Limb (tissue), 2 donors: ENCODE data around the gene TACSTD2.
"Not testable (repeated sequence)": the region's sequence is repeated elsewhere in the genome, so short reads cannot be mapped to it uniquely, and the experiment has no call there.

Experiments used
- DNase-seq, 2 donors: peaks; one replicate each; pipeline ENCODE4 v3.0.0-alpha.2; 2016; ENCODE audit errors: extremely low spot score in 2 of 2

Gene TACSTD2

GRCh38 chr1:58588396-58588795 is 11.3 kb upstream of the TACSTD2 start:
- no peak for DNase-seq

DNA sequence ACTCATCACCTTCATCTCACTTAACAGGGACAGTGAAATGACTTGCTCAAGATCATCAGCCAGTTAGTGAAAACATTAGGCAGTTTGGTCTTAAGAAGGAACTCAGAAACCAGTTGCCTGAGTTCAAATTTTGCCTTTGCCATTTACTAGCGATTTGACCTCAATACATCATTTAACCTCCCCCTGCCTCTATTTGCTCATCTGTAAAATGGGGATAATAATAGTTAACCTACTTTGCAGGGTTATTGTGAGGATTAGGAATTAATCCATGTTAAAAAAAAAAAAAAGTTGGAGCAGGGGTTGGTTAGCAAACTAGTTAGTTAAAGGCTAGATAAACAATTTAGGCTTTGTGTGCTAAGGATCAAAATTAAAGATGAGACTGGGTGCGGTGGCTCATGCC is 10.6 kb upstream of the TACSTD2 start:
- no peak for DNase-seq

- no peak for DNase-seq
These were observed 9.2 kb upstream of the TACSTD2 start for GRCh38 chr1:58586271-58586670.

DNA sequence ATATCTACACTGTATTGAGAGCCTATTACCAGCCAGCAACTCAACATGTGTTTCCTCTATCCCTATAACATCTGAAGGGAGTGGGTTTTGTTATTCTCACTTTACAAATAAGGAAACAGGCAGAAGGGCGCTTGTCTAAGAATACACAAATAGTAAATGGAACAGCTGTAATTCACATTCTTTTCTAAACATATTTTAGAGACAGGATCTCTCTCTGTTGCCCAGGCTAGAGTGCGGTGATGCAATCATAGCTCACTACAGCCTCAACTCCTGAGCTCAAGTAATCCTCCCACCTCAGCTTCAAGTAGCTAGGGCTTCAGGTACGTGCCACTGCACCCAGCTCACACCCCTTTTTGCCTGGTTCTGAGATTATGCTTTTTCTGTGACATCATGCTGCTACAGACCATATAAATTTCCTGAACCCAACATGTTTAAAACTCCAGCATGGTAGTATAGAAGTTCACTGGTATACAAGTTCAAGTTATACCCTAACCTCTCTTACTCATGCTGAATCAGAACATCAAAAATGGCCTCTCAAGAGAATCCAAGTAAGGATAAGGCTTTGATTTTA is 8.6 kb upstream of the TACSTD2 start:
- DNase-seq = no peak

DNA sequence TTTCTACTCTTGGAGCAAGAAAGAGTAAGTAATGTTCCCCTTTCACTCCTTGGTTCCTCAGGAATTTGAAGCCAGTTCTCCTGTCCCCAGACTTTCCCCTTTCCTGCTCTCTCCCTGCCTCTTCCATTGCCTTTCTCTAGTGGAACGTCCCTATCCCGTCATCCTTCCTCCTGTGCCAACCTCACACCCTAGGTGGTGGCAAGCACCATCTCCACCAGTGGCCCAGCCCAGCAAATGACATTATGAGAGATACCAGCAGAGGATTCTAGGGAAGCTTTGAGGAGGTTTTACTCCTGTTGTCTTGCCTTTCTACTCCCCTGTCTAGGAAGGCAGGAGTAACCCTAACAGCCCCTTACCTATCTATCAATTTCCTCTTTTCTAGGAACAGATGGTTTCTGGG is 8.1 kb upstream of the TACSTD2 start:
- DNase-seq = no peak

DNA sequence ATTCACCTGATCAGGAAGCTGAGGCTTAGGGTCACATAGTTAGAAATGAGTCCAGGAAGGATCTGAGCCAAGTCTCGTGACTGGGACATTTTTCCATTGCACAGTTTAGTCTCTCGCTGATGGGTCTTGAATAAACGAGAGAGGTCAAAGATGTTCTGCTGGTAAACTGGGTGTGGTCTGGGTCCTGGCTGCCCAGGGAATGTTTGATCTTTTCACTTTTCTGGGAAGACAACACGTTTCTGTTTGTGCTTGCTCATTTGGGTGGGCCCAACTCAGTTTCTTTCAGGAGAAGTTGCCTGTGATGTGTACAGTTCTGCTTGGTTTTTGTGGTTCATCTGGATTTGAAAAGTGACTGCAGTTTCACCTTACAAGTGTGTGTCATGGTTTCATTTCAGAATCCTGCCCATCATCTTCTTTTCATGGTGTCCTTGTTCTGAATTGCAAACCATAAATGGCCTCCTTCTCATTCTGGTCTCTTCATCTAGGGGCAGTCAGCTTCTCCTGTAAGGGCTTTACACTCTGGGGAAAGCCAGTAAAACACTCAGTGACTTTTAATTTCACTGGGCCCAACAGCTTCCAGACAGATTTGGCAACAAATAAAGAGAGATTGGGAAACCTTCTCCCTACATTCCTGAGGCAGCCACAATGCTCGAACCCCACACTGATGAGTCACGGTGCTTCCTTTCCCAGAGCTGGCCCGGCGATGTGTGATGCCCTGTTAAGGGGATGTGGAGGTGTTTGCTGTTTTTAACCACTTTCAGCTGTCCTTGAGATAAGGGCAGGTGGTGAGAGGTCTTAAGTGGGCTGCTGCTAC is 7.2 kb upstream of the TACSTD2 start:
- no peak for DNase-seq

DNA sequence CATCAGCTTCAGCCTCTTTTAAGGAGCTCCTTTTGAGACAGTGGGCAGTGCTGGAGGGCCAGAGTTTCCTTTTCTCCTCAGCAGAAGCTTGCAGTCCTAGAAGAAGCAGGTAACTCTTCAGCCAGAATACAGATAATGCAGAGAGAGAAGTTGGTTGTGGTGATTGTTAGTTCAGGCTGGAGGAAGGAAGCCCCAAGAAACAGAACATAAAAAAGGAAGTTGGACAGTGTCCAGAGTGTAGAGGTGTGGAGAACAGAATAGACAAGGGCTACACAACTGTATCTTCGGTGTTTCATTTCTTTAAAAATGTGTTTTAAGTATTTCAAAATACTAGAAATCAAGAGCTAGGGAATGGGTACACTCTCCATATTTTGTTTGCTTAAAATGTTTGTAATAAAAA is 6.4 kb upstream of the TACSTD2 start:
- no peak for DNase-seq

- not testable (repeated sequence) for DNase-seq
These were observed 5.1 kb upstream of the TACSTD2 start for GRCh38 chr1:58582143-58582542.

GRCh38 chr1:58581641-58582040 is 4.6 kb upstream of the TACSTD2 start:
- no peak for DNase-seq

GRCh38 chr1:58580186-58580585 is 3.1 kb upstream of the TACSTD2 start:
- no peak for DNase-seq

DNA sequence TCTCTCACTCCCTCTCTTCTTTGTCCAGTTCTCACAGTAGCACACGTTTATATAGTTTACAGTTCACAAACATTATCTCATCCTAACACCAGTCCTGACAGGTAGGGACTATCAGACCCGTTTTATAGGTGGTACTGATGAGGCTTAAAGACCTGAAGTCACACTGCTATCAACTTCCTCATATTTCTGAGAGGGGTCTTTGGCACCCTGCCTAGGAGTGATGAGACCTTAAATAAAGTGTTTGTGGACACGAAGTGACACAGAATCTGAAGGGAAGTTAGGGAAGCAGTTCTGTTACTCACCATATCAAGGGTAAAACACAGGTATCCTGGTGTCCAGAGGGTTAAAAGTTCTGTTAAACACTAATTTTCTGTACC is 590 bp upstream of the TACSTD2 start:
- no peak for DNase-seq

GRCh38 chr1:58576325-58576726 is 726 bp downstream of the TACSTD2 start:
- DNase-seq = no peak

GRCh38 chr1:58575551-58576324 is 1.3 kb downstream of the TACSTD2 start:
- no peak for DNase-seq

GRCh38 chr1:58574816-58575215 is 2.2 kb downstream of the TACSTD2 start:
- no peak for DNase-seq

- DNase-seq = no peak
These were observed 3.1 kb downstream of the TACSTD2 start for GRCh38 chr1:58573705-58574591.

DNA sequence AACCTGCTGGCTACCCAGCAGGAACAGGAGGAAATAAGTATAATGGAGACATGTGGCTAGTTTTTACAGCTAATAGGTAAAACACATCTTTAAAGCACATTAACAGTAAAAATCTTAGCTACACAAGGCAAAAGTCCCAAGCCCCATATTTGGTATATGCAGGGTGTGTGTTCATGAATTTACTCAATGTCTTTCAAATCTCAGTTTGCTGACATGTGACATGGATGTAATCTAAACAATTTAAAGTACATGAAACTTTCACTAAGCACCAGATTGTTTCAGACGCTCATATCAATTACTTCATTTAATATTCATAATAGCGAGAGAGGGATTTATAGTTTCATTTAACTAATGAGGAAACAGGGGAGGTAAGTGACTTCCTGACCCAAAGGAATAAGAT is 3.9 kb downstream of the TACSTD2 start:
- DNase-seq = no peak

DNA sequence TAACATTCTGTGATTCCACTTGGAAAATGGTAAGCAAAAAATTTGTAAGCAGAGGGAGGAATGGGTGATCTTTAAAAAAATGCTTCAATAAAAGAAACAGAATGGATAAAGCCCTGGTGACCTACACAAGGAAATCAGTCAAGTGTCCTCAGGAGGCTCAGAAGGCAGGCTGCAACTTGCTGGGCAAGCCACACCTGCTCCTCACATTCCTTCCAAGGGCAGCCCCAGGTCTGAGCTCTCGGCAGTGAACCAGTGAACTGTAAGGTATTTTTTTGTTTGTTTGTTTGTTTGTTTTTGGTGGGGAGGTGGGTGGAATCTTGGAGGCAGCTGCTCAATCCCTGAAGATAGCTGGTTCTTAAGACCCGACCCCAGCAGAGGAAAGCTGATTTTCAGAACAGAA is 4.4 kb downstream of the TACSTD2 start:
- no peak for DNase-seq

DNA sequence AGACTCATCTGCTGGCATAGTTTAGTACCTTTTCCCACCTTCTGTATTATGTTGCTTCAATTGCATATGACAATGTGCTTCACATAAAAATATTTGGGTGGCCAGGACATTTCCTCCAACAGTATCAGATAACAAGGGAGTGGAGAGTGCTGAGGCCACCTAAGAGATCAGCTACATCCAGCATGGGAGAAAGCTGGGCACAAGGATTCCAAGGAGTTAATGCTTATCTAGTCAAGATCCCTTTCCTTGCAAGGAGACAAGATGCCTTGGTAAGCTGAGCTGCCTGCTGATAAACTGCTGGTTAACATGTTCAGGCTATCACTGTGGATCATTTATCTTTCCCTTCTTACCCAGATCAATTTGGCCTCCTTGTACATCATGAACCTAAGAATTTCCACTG is 5.4 kb downstream of the TACSTD2 start:
- no peak for DNase-seq

DNA sequence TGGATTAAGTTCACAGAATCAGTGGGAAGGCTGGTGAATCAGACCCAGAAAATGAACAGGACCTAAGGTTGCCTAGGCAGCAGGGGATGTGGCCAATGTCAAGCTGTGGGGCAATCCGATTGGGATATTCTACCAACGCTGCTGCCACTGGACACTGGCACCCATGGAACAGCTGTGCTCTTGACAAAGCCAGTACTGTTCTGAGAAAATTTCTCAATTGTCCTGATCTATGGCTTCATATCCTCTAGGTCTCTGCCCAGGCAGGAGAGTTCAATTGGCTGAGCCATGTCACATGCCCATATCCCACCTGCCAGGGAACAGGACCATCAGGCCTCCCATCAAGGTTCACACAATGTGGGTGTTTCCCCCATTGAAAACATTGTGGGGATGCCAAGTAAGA is 6.2 kb downstream of the TACSTD2 start:
- no peak for DNase-seq

- no peak for DNase-seq
These were observed 7.0 kb downstream of the TACSTD2 start for GRCh38 chr1:58570094-58570493.

DNA sequence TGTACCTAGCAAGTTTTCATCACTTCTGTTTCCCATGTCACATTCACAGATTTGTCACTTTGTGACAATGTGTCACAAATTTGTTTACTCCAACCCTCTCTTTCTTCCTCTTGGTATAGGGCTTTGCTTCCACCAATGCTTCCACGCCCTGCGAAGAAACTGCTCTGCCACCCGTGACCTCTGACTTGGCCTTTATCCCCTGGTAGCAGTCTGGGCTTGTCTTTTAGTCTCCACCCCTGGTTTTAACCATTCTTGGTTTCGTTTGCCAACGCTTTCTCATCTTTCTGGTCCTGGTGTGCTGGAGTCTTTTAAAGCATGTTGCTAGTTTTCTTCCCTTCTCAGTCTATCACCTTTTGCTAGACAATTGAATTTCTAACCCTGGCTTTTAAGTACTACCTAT is 8.1 kb downstream of the TACSTD2 start:
- no peak for DNase-seq
